HG02571 (cell line): Measurements from ENCODE around the gene EVA1A.

ENCODE experiments used
- ATAC-seq: cut with Tn5 transposase; IDR thresholded peaks from one replicate; pipeline ENCODE4 v1.9.1; 2021; ENCODE audit warnings: mild to moderate bottlenecking, moderate library complexity; ENCODE audit not compliant: unreplicated experiment

The EVA1A gene

GRCh38 chr2:75545387-75545786 is 15.4 kb downstream of the EVA1A start:
- ATAC-seq = no peak

GRCh38 chr2:75543446-75543845 is 17.3 kb downstream of the EVA1A start:
- no peak for ATAC-seq

- no peak for ATAC-seq
Observed at GRCh38 chr2:75541430-75541829, 19.3 kb downstream of the EVA1A start.

GRCh38 chr2:75540994-75541393 is 19.7 kb downstream of the EVA1A start:
- ATAC-seq = no peak

GRCh38 chr2:75539955-75540716 is 20.6 kb downstream of the EVA1A start:
- no peak for ATAC-seq

GRCh38 chr2:75538521-75539490 is 21.9 kb downstream of the EVA1A start:
- no peak for ATAC-seq

GRCh38 chr2:75537658-75538057 is 23.1 kb downstream of the EVA1A start:
- ATAC-seq = no peak

- no peak for ATAC-seq
Observed at GRCh38 chr2:75533135-75533534, 27.6 kb downstream of the EVA1A start.

- ATAC-seq = no peak
Observed at GRCh38 chr2:75532488-75532887, 28.3 kb downstream of the EVA1A start.

- ATAC-seq = no peak
Observed at GRCh38 chr2:75528221-75528977, 32.3 kb downstream of the EVA1A start.

GRCh38 chr2:75527676-75528075 is 33.1 kb downstream of the EVA1A start:
- ATAC-seq = no peak

- no peak for ATAC-seq
Observed at GRCh38 chr2:75526842-75527241, 33.9 kb downstream of the EVA1A start.

GRCh38 chr2:75525434-75526310 is 35.1 kb downstream of the EVA1A start:
- no peak for ATAC-seq

GRCh38 chr2:75524276-75524911 is 36.3 kb downstream of the EVA1A start:
- no peak for ATAC-seq

- ATAC-seq = peak; percentile 84
Observed at GRCh38 chr2:75523313-75524275, 37.1 kb downstream of the EVA1A start.

GRCh38 chr2:75522543-75523312 is 38.0 kb downstream of the EVA1A start:
- no peak for ATAC-seq

- ATAC-seq = no peak
Observed at GRCh38 chr2:75521225-75521872, 39.4 kb downstream of the EVA1A start.
